Measurements from ENCODE around the gene MRPS18C.
"Not testable (repeated sequence)": the region's sequence is repeated elsewhere in the genome, so short reads cannot be mapped to it uniquely, and the experiment has no call there.

MRPS18C gene

GRCh38 chr4:83509156-83509585 lies 53.3 kb downstream of the MRPS18C start:
- not testable (repeated sequence) for H3K36me3 ChIP-seq (replicated peaks; ENCODE audit: low read depth, low read length); H3K9me3 ChIP-seq (ENCODE audit: insufficient read depth, low read length); H3K9ac ChIP-seq (ENCODE audit: low read length); H3K4me3 ChIP-seq (ENCODE audit: low read length); H4K20me1 ChIP-seq (ENCODE audit: insufficient read depth, low read length); H3K79me2 ChIP-seq (ENCODE audit: low read length); H3K27me3 ChIP-seq (ENCODE audit: low read depth, low read length)
- peak; percentile 78 for TF ChIP-seq CTCF (IDR thresholded peaks at IDR 0.05; ENCODE audit: low read depth, low read length)
- H3K27ac ChIP-seq (ENCODE audit: low read length): 0 out of 2 replicates have a peak overlapping the region, but pooled peaks have one; percentile 6
- H3K4me2 ChIP-seq (ENCODE audit: low read length): peak overlapping the region; percentile 3; the same call in 1 of the 2 replicates
- peak overlapping the region; percentile 100 for H2AFZ ChIP-seq (ENCODE audit: low read depth, low read length)
- peaks cover 17% of the 10 kb centered on the region for H3K4me1 ChIP-seq (ENCODE audit: low read length)

- Histone ChIP-seq H3K4me3 (ENCODE audit: low read length) (no peak overlapping the region), H2AFZ (ENCODE audit: low read depth, low read length) (no peak overlapping the region), H3K9ac (ENCODE audit: low read length) (no peak overlapping the region), H3K27me3 (ENCODE audit: low read depth, low read length) (no peaks in the 10 kb centered on the region), H3K27ac (ENCODE audit: low read length) (no peak overlapping the region), H3K36me3 (replicated peaks; ENCODE audit: low read depth, low read length) (no peaks in the 10 kb centered on the region), H4K20me1 (ENCODE audit: insufficient read depth, low read length) (no peaks in the 10 kb centered on the region), H3K9me3 (ENCODE audit: insufficient read depth, low read length) (no peaks in the 10 kb centered on the region), H3K79me2 (ENCODE audit: low read length) (no peaks in the 10 kb centered on the region), H3K4me2 (ENCODE audit: low read length) (no peak overlapping the region), H3K4me1 (ENCODE audit: low read length) (peaks cover 10% of the 10 kb centered on the region)
- TF ChIP-seq EZH2phosphoT487 (IDR thresholded peaks at IDR 0.05; ENCODE audit: low read depth): no peak
- TF ChIP-seq CTCF (IDR thresholded peaks at IDR 0.05; ENCODE audit: low read depth, low read length): no peak
Measured at GRCh38 chr4:83510442-83510841, 54.6 kb downstream of the MRPS18C start.
